GM06990 (cell line): ENCODE results near the gene SUCNR1.

ENCODE experiments used
- DNase-seq: peaks from one replicate; pipeline ENCODE4 v3.0.0-alpha.2; 2011; ENCODE audit not compliant: insufficient read length; ENCODE audit errors: extremely low read depth
- H3K27me3 ChIP-seq: replicated peaks from 2 replicates; pipeline ENCODE4 v1.6.0; 2011; ENCODE audit warnings: low read length; ENCODE audit not compliant: control insufficient read depth, insufficient read depth
- H3K36me3 ChIP-seq: 2 replicates; pipeline ENCODE4 v1.5.1; 2011; ENCODE audit warnings: low read length; ENCODE audit not compliant: control insufficient read depth, insufficient read depth
- H3K4me3 ChIP-seq: replicated peaks from 2 replicates; pipeline ENCODE4 v1.5.1; 2011; ENCODE audit warnings: low read depth, mild to moderate bottlenecking, control low read depth, low read length
- TF ChIP-seq, protein P1 (sequence below): IDR thresholded peaks from 2 replicates; pipeline ENCODE4 v1.5.1; 2011; ENCODE audit warnings: low read length, control low read depth, mild to moderate bottlenecking, inconsistent platforms; ENCODE audit not compliant: insufficient read depth, poor library complexity, severe bottlenecking

Gene SUCNR1

DNA sequence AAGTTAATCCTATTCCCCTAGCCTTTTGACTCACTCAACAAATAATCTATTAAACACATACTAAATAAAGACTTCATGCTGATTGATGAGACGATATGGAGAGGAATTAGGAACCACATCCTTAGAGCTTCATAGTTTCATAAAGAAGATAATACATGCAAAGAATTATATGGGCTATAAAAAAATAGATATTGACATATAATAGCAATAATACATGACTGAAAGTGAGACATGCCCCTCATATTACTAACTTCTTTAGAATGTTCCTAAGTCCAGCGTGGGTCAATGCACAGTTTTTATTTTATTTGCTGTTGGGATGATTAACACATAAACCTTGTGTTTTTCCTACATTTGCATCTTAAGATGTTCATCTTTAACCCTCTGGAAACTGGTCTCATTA, 32.2 kb downstream of the SUCNR1 start:
- DNase-seq: no peak
- H3K36me3 ChIP-seq: no peaks in the 10 kb centered on the region
- H3K4me3 ChIP-seq: no peak overlapping the region
- no peaks in the 10 kb centered on the region for H3K27me3 ChIP-seq
- TF ChIP-seq, protein P1, sequence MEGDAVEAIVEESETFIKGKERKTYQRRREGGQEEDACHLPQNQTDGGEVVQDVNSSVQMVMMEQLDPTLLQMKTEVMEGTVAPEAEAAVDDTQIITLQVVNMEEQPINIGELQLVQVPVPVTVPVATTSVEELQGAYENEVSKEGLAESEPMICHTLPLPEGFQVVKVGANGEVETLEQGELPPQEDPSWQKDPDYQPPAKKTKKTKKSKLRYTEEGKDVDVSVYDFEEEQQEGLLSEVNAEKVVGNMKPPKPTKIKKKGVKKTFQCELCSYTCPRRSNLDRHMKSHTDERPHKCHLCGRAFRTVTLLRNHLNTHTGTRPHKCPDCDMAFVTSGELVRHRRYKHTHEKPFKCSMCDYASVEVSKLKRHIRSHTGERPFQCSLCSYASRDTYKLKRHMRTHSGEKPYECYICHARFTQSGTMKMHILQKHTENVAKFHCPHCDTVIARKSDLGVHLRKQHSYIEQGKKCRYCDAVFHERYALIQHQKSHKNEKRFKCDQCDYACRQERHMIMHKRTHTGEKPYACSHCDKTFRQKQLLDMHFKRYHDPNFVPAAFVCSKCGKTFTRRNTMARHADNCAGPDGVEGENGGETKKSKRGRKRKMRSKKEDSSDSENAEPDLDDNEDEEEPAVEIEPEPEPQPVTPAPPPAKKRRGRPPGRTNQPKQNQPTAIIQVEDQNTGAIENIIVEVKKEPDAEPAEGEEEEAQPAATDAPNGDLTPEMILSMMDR: no peak

DNA sequence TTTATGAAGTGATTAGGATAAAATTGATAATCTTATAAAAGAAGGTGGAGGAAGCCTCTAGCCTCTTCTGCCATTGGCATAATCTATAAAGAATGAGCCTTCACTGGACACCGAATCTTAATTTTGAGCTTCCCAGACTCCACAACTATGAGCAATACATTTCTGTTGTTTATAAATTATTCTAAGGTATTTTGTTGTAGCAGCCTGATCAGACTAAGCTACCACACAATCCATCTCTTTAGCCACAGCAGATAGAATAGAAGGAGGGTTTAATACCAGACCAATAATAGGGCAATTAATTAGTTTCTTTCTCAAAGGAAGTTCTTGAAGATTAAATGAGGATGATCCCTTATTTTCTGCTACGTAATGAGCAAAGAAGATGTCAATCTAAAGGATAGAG, 33.3 kb downstream of the SUCNR1 start:
- TF ChIP-seq, protein P1: no peak
- Histone ChIP-seq H3K27me3 (no peaks in the 10 kb centered on the region), H3K36me3 (no peaks in the 10 kb centered on the region), H3K4me3 (no peak overlapping the region)
- DNase-seq: no peak

DNA sequence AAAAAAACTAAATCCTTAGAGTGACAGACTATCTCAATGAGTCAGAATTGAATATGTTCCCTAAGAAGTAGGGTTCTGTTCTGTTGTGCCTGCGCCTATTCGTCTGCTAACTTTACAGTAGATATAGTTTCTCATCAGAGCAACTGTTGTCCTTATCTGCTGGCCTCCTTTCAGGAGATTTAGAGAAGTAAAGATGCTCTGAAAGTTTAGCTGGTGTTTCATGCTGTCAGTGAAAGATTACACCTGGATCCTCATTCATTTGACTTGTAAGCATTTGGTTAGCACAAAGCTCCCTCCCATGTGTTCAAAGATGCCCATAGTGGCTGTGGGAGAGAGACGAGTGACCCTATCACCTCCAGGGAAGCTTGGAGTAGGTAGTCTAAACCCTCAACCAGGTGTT, 35.0 kb downstream of the SUCNR1 start:
- TF ChIP-seq, protein P1: no peak
- no peaks in the 10 kb centered on the region for H3K36me3 ChIP-seq
- DNase-seq: no peak
- H3K27me3 ChIP-seq: no peaks in the 10 kb centered on the region
- no peak overlapping the region for H3K4me3 ChIP-seq

DNA sequence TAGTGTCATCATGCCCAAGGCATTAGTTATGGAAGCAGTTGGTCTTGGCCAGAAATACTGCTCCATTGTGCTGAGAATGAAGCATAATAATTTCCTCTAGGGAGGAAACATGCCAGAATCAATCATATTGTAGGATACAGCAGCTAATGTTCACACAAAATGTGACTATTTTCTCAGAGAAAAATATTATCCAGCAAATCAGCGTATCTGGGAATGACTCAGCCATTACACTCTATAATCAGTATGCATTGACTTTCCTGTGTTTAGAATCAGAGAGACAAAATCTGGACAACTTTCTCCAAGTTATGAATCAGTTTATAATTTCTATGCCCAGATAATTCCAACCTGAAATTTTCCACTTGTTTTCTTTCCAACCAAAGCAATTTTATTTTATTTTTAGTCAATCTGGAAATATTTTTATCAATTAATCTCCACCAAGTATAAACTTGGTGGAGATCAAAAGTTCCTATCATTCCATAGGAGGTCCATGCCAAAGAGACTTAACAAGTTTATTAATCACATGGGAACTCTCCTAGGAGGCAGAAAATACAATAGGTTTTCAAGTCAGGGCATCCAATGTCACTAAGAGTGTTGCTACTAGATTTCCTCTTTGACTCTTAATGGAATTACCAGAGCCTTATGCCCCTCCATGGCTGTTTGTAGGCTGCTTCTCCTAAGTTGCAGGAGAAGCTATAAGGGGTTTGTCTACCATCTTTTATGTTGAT, 36.4 kb downstream of the SUCNR1 start:
- TF ChIP-seq, protein P1: no peak
- DNase-seq: no peak
- Histone ChIP-seq H3K27me3 (no peaks in the 10 kb centered on the region), H3K4me3 (no peak overlapping the region), H3K36me3 (no peaks in the 10 kb centered on the region)

DNA sequence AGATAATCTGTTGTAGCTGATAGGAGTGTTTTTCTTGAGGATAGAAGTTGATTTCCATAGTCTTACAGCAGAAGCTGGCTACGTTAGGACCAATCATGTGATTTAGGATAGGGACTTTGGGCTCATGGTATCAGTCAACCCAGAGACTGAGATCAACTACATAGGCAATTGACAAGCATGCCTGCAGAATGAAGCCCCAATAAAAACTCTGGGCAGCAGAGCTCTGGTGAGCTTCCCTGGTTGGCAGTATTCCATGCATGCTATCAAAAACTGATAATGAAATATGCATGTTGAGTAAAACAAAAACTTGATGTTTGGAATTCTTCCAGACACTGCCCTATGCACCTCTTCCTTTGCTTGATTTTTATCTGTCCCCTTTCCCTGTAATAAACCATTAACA, 38.0 kb downstream of the SUCNR1 start:
- TF ChIP-seq, protein P1: no peak
- Histone ChIP-seq H3K27me3 (no peaks in the 10 kb centered on the region), H3K4me3 (no peak overlapping the region), H3K36me3 (no peaks in the 10 kb centered on the region)
- no peak for DNase-seq

DNA sequence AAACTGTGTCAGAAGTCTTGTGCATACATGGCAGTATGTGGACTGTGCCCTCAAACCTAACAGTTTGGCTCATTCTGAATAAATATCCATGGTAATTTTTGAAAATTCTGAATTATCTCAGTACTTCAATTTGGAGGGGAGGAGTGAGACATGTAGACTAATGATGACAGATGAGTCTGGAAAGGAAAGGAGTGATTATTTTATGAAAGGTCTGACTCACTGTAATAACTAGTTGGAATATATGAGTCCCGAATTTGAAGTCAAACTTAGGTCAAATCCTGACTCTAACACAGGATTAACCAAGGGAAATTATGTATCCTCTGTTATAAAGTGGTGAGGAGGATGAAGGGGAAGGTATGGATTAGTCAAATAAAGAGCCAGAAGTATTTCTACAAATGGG, 38.6 kb downstream of the SUCNR1 start:
- no peak for DNase-seq
- no peaks in the 10 kb centered on the region for H3K36me3 ChIP-seq
- no peaks in the 10 kb centered on the region for H3K27me3 ChIP-seq
- no peak overlapping the region for H3K4me3 ChIP-seq
- TF ChIP-seq, protein P1: no peak
